IMR-90 (cell line): ENCODE results near the gene CMTM7.

Experiments used
- CEBPB ChIP-seq: IDR thresholded peaks from 2 replicates; pipeline ENCODE4 v1.6.1; 2012; ENCODE audit warnings: low read depth, low read length, improper control_type of control experiment
- FOS ChIP-seq: fragments of 150-350 bp; IDR thresholded peaks from 2 replicates; pipeline ENCODE4 v1.6.1; 2016; ENCODE audit warnings: low read depth, low read length
- MAFK ChIP-seq: IDR thresholded peaks from 2 replicates; pipeline ENCODE4 v1.6.1; 2012; ENCODE audit warnings: low read depth, low read length, improper control_type of control experiment
- POLR2A ChIP-seq: IDR thresholded peaks from 2 replicates; pipeline ENCODE4 v1.6.1; 2012; ENCODE audit warnings: mild to moderate bottlenecking, low read depth, low read length
- RCOR1 ChIP-seq: IDR thresholded peaks from 2 replicates; pipeline ENCODE4 v1.6.1; 2012; ENCODE audit warnings: mild to moderate bottlenecking, low read length, improper control_type of control experiment; ENCODE audit not compliant: insufficient replicate concordance
- SMC3 ChIP-seq: fragments of 150-350 bp; IDR thresholded peaks from 2 replicates; pipeline ENCODE4 v1.6.1; 2016; ENCODE audit warnings: low read depth, mild to moderate bottlenecking, antibody characterized with exemption, low read length, moderate library complexity
- TF ChIP-seq, protein P1 (sequence below): conservative IDR thresholded peaks from 2 replicates; pipeline ENCODE4 v1.5.1; 2012; ENCODE audit warnings: mild to moderate bottlenecking, low read depth, low read length, improper control_type of control experiment
- TF ChIP-seq, protein P2 (sequence below): fragments of 150-350 bp; IDR thresholded peaks from 2 replicates; pipeline ENCODE4 v1.6.1; 2017; ENCODE audit warnings: mild to moderate bottlenecking, antibody characterized with exemption, low read length, low read depth

DNA sequence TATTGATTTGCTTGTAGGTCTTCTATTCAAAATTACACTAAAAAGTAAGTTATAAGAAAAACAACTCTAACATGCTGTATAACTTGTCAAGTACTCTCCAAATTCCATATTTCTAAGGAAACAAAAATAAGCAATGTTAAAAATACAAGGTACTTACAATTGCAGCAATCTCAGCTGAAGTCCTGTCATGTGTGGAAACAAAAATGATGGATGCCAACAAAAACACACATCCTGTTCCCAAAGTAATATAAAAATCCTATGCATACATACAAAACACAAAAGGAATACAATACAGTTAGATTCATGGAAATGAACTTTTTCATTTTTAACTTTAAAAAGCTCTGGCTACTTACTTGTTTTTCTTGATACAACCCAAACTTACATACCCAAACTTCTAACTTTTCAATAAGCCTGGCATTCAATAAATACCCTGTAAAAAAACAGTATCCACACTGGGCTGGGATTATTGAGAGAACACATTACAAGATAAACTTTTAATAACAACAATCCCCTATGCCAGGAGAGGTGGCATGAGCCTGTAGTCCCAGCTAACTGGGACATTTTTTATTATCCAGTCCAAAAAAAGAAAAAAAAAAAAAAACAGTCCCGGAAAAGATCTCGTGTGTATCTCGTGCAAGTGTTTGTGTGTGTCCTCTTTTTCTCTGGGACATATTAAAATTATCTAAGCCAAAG lies 96.3 kb downstream of the CMTM7 start:
- TF ChIP-seq, protein P1, sequence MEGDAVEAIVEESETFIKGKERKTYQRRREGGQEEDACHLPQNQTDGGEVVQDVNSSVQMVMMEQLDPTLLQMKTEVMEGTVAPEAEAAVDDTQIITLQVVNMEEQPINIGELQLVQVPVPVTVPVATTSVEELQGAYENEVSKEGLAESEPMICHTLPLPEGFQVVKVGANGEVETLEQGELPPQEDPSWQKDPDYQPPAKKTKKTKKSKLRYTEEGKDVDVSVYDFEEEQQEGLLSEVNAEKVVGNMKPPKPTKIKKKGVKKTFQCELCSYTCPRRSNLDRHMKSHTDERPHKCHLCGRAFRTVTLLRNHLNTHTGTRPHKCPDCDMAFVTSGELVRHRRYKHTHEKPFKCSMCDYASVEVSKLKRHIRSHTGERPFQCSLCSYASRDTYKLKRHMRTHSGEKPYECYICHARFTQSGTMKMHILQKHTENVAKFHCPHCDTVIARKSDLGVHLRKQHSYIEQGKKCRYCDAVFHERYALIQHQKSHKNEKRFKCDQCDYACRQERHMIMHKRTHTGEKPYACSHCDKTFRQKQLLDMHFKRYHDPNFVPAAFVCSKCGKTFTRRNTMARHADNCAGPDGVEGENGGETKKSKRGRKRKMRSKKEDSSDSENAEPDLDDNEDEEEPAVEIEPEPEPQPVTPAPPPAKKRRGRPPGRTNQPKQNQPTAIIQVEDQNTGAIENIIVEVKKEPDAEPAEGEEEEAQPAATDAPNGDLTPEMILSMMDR, result no peak
- TF ChIP-seq POLR2A (no peak), MAFK (no peak), FOS (no peak), RCOR1 (no peak), SMC3 (no peak), CEBPB (no peak)
- TF ChIP-seq, protein P2, sequence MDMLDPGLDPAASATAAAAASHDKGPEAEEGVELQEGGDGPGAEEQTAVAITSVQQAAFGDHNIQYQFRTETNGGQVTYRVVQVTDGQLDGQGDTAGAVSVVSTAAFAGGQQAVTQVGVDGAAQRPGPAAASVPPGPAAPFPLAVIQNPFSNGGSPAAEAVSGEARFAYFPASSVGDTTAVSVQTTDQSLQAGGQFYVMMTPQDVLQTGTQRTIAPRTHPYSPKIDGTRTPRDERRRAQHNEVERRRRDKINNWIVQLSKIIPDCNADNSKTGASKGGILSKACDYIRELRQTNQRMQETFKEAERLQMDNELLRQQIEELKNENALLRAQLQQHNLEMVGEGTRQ, result no peak
